HuH-7.5 (cell line): Measurements from ENCODE around the gene MAML1.

Experiments
- DNase-seq: peaks from one replicate; pipeline ENCODE4 v3.0.0; 2011; ENCODE audit warnings: low spot score

Gene MAML1

GRCh38 chr5:179804555-179804947 lies 71.9 kb downstream of the MAML1 start:
- DNase-seq, result no peak

- DNase-seq, result no peak
These were observed 72.5 kb downstream of the MAML1 start for GRCh38 chr5:179805070-179805528.

GRCh38 chr5:179805529-179806249 lies 73.1 kb downstream of the MAML1 start:
- peak; percentile 77 for DNase-seq

- peak; percentile 95 for DNase-seq
These were observed 73.8 kb downstream of the MAML1 start, which contains the start of gene MGAT4B for GRCh38 chr5:179806250-179807048. Gene MGAT4B (minus strand): TSS chr5:179806866. CDS start chr5:179806583, 283 bp downstream.

- no peak for DNase-seq
These were observed 79.7 kb downstream of the MAML1 start for GRCh38 chr5:179812135-179812825.

- no peak for DNase-seq
These were observed 80.5 kb downstream of the MAML1 start for GRCh38 chr5:179812997-179813607.

DNA sequence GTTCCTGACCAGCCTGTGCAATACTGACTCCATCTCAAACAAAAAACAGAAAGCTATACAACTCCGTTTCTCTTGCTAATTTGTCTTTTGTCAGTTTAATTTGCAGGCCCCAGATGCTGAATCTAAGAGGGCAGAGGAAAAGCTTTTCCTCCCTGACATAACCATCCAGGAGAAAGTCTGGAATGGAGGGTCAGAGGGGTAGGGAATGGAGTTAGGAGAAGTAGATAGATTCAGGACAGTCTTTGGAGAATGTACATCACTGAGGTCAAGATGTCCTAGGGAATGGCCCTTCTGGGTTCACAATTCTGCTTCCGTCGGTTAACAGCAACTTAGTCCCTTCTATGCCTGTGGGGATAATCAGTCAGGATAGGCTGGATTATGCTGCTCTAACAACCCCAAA lies 81.5 kb downstream of the MAML1 start:
- DNase-seq, result no peak

DNA sequence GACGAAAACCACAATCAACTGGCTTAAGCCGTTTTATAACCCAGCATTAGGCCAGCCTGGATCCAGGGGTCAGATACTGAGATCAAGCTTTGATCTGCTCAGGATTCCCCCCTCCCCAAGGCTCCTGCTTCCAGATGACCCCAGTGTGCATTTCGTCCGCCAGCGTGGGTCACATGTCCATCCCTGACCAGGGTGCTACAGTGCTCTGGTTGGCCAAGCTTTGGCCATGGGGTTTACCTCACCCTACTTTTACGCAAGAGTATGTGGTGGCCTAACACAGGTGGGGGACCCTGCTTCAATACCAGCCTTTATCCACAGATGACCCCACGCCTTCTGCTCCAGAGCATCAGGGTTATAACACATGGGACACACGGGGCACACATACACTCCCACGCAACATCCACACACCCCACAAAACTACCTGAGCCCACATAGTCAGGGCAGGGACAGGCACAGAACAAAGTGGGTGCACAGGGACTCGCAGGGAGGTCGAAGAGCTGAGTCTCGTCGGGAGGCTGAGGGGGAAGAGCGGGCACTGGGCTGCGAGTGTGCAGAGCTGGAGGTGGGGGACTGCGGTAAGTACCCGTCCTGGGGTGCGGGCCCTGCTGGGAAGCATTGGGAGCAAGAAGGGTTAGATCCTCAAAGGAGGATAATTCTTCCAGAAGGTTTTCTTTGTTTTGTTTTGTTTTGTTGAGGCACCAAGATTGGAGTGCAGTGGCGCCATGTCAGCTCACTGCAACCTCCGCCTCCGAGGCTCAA lies 83.0 kb downstream of the MAML1 start:
- DNase-seq, result no peak

DNA sequence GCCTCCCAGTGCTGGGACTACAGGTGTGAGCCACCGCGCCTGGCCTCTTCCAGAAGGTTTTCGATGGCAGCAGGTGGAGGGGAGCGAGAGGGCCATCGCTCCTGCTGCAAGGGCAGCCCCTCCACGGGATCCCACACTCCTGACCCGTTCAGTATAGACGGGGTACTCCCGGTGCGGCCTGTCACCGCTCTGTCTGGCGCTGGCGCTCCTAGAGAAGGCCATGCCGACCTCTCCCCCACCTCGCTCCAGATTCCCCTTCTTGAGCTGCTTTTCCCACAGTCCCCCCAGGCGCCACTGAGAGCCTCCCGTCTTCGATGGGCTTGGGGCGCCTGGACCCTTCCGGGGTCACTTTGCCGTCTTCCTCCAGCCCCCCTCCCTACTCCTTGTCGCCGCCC lies 83.8 kb downstream of the MAML1 start:
- DNase-seq, result no peak

GRCh38 chr5:179816796-179817469 lies 84.3 kb downstream of the MAML1 start:
- DNase-seq, result no peak

DNA sequence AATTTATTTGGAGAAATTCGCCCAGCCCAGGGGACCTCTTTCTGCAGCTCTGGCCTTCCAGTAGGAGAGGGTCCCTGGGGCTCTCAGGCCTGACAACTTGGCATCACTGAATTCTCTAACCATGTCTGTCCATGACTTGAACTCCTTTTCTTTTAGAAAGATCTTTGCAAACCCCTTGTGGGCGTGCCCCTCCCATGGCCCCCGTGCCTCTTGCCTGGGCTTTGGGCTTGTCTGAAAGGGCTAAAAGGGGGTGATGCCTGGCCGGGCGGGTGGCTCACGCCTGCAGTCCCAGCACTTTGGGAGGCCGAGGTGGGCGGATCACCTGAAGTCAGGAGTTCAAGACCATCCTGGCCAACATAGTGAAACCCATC lies 84.8 kb downstream of the MAML1 start:
- no peak for DNase-seq

DNA sequence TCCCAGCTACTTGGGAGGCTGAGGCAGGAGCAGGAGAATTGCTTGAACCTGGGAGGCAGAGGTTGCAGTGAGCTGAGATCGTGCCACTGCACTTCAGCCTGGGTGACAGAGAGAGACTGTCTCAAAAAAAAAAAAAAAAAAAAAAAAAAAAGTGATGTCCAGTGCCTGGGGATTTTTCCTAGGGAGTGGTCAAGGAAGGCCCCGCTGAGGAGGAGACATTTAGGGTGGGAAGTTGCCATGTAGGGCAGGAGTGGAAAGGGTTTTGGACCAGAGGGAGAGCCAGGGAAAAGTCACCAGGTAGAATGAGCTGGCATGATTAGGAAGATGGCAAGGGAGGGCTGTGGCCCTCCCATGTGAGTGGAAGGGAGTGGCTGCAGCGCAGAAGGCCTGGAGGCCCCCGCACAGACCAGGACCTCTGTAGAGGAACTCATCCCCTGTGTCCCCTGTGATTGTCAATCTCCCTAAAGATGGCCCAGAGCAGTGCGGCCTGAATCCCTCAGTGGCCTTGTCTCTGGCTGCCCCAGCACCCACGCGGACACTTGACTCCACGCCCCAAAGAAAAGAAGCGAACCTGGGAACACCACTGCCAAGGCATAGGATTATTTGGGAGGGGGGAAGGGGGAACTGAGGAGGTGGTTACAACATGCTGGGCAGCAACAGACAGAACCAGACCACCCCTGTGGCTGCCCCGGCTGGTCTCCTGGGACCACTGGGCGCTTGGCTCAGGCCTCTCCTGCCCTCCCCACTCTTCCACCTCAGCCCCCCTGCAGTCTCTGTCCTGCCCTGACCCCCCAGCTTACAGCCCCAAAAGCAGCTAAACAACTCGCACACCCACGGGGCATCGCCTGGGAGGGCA lies 85.5 kb downstream of the MAML1 start:
- DNase-seq, result no peak

DNA sequence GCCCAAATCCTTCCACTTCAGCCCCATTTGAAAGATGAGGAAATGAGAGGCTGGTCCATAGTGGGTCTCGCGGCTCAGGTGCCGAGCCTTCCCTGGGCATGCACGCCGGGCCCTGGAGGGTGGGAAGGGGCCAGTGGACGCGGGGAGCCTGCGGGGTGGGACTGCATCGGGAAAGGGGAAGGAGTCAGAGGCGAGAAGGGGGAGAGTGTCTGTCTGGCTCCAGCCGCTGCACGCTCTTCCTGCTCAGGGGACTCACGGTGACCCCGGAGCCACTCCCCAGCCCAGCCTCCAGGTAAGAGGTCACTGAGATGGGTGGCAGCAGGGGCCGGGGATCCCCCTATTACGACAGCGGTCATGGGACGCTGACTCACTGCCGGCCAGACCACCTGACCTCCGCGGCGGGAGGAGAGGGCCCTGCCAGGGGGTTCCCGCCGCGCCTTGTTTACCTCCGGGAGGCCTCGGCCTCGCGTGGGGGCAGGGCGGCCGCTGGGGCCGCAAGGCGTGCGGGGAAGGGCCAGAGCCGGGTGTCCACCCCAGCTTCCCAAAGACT lies 86.2 kb downstream of the MAML1 start:
- peak; percentile 97 for DNase-seq

DNA sequence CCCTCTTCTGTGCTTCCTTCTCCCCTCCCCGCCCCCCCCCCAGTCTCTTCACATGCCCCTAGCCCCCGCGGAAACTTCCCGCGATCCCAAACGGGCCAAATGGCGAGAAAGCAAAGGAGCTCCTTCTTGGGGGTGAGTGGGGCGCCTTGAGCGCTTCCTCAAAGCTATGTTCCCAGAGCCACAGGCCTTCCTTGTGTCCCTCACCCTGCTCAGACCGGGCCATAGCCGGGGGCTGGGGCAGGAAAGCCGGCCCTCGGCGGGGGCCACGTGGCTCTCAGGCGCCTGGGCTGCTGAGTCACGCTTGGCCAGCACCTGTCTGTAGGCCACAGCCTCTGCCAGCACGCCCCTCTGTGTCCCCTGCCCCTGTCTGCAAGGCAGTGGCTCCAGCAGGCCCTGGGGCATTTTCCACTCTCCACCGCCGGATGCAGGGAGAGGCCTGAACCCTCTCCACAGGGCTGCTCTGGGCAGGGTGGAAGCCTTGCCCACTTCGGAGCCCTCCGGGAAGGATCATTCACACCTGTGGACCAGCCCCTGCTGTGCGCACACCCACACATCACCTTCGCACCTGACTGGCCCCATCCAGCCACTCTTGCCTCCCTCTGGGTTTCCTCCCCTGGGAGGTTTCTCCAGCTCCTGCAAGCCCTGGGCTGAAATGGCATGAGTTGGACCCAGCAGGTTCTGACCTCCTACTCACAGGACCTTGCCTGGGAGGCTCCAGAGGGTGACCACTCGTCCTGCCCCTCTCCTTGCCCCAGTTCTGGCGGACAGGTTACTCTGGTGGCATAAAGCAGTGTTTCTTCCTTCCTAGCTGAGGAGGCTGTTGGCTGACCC lies 86.9 kb downstream of the MAML1 start:
- DNase-seq, result peak; percentile 74

DNA sequence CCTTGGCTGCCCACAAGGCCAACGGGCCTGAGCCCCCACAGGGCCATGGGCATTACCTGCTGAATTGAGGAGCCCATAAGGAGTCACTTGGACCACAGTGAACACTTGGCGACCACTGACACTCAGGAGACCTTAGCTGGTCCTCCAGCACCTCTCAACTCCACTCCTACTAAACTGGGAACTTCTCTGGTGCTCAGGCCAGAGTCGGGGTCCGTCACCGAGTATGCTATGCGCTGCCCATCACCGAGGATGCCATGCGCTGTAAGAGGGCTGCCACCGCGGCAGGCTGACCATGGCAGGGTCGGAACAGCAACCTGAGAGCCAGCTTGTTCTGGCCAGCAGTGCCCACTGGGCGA lies 87.5 kb downstream of the MAML1 start:
- no peak for DNase-seq

DNA sequence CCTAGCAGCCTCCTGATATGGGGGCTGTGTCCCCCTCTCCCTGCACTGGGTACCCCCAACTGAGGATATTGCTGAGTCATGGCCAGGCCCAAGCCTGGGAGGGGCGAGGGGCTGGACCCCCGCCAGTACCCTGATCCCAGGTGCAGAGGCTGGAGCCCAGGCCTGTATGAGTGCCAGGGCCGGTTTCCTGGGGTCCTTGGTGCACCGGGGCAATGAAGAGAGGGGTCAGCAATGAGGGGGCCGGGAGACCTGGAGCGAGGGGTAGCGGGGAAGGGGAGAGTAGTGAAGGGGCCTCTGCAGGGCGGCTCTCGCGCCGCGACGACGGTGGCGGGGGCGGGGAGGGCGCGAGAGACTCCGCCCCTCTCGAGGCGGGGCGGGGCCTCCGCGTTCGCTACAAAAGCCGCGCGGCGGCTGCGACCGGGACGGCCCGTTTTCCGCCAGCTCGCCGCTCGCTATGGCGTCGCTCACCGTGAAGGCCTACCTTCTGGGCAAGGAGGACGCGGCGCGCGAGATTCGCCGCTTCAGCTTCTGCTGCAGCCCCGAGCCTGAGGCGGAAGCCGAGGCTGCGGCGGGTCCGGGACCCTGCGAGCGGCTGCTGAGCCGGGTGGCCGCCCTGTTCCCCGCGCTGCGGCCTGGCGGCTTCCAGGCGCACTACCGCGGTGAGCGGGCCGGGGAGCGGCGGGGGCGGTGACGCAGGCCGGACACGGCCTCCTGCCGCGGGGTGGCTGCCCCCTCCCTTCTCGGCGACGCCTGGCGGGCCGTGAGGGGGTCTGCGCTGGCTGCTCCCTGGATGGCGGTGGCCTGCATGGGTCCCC lies 88.1 kb downstream of the MAML1 start, which contains the start of gene SQSTM1:
SQSTM1 (plus strand) TSS at position 423 of the 815 bp plus-strand sequence; CDS start at position 455, 32 bp downstream.
- peak; percentile 81 for DNase-seq

- DNase-seq, result peak; percentile 98
These were observed 88.9 kb downstream of the MAML1 start for GRCh38 chr5:179821298-179822058.
